Liver (tissue), 9 donors: ENCODE results near the gene PDCD10. TPM values are rescaled to one million over a fixed set of nuclear protein-coding genes. Genes with fewer than 3 reads are reported as not detected.

Experiments
- DNase-seq: peaks from one replicate; pipeline ENCODE4 v3.0.0-alpha.2; 2017; ENCODE audit warnings: low spot score
- H3K27ac ChIP-seq, 2 donors: one replicate each; pipeline ENCODE4 v1.7.0; 2013; ENCODE audit warnings: inconsistent platforms in 2 of 2, low read length in 2 of 2, control low read depth in 1 of 2, low read depth in 1 of 2, mild to moderate bottlenecking in 1 of 2
- H3K27me3 ChIP-seq, 4 donors: one replicate each; pipeline versions ENCODE4 v1.6.1 to v1.7.0; 2013; ENCODE audit warnings: low read length in 3 of 4, inconsistent platforms in 1 of 4, mild to moderate bottlenecking in 1 of 4, moderate library complexity in 1 of 4; ENCODE audit not compliant: control insufficient read depth in 4 of 4, insufficient read depth in 4 of 4
- H3K36me3 ChIP-seq, 4 donors: one replicate each; pipeline versions ENCODE4 v1.6.1 to v1.7.0; 2013; ENCODE audit warnings: low read length in 3 of 4, mild to moderate bottlenecking in 3 of 4, low read depth in 1 of 4, moderate library complexity in 1 of 4; ENCODE audit not compliant: control insufficient read depth in 4 of 4, insufficient read depth in 3 of 4
- H3K4me1 ChIP-seq, 4 donors: one replicate each; pipeline versions ENCODE4 v1.6.1 to v1.7.0; 2013; ENCODE audit warnings: low read length in 3 of 4, mild to moderate bottlenecking in 3 of 4, moderate library complexity in 1 of 4; ENCODE audit not compliant: control insufficient read depth in 4 of 4, insufficient read depth in 4 of 4
- H3K4me3 ChIP-seq, 3 donors: one replicate each; pipeline versions ENCODE4 v1.6.1 to v1.7.0; 2013; ENCODE audit warnings: low read length in 3 of 3, control low read depth in 1 of 3, low read depth in 1 of 3, mild to moderate bottlenecking in 1 of 3
- H3K9ac ChIP-seq, 2 donors: one replicate each; pipeline ENCODE4 v1.7.0; 2013; ENCODE audit warnings: low read length in 2 of 2, mild to moderate bottlenecking in 2 of 2, moderate library complexity in 2 of 2, control low read depth in 1 of 2, low read depth in 1 of 2
- H3K9me3 ChIP-seq, 4 donors: one replicate each; pipeline versions ENCODE4 v1.6.1 to v1.7.0; 2013; ENCODE audit warnings: low read length in 3 of 4; ENCODE audit not compliant: control insufficient read depth in 4 of 4
- ATF3 ChIP-seq: IDR thresholded peaks from 2 replicates; pipeline ENCODE4 v1.6.1; 2016; ENCODE audit warnings: antibody characterized with exemption
- CTCF ChIP-seq: fragments of 150-350 bp; IDR thresholded peaks from 2 replicates; pipeline ENCODE4 v1.5.1; 2017; ENCODE audit warnings: improper control_type of control experiment, low read depth, low read length; ENCODE audit not compliant: missing input control
- EGR1 ChIP-seq, 2 donors: IDR thresholded peaks; 2 replicates each; pipeline ENCODE4 v1.6.1; 2016 to 2018; ENCODE audit warnings: antibody characterized with exemption in 2 of 2, low read depth in 2 of 2
- FOXA1 ChIP-seq: IDR thresholded peaks from 2 replicates; pipeline ENCODE4 v1.6.1; 2016; ENCODE audit warnings: antibody characterized with exemption
- FOXA2 ChIP-seq: IDR thresholded peaks from 2 replicates; pipeline ENCODE4 v1.6.1; 2016; ENCODE audit warnings: antibody characterized with exemption
- GABPA ChIP-seq, 2 donors: IDR thresholded peaks in 1 of 2; conservative IDR thresholded peaks in 1 of 2; 2 replicates each; pipeline ENCODE4 v1.6.1; 2016; ENCODE audit warnings: antibody characterized with exemption in 2 of 2, mild to moderate bottlenecking in 1 of 2, moderate library complexity in 1 of 2
- HNF4A ChIP-seq, 2 donors: conservative IDR thresholded peaks; 2 replicates each; pipeline ENCODE4 v1.6.1; 2016; ENCODE audit warnings: antibody characterized with exemption in 2 of 2, mild to moderate bottlenecking in 2 of 2
- HNF4G ChIP-seq: IDR thresholded peaks from 2 replicates; pipeline ENCODE4 v1.6.1; 2016; ENCODE audit warnings: antibody characterized with exemption
- JUND ChIP-seq, 2 donors: IDR thresholded peaks; 2 replicates each; pipeline ENCODE4 v1.6.1; 2016; ENCODE audit warnings: antibody characterized with exemption in 2 of 2
- NR2F2 ChIP-seq: IDR thresholded peaks from 2 replicates; pipeline ENCODE4 v1.6.1; 2016; ENCODE audit warnings: antibody characterized with exemption
- RAD21 ChIP-seq, 2 donors: IDR thresholded peaks; 2 replicates each; pipeline ENCODE4 v1.6.1; 2016; ENCODE audit warnings: antibody characterized with exemption in 2 of 2, mild to moderate bottlenecking in 2 of 2
- REST ChIP-seq: IDR thresholded peaks from 2 replicates; pipeline ENCODE4 v1.6.1; 2016; ENCODE audit warnings: antibody characterized with exemption, mild to moderate bottlenecking
- RXRA ChIP-seq, 2 donors: IDR thresholded peaks; 2 replicates each; pipeline ENCODE4 v1.6.1; 2017 to 2018; ENCODE audit warnings: antibody characterized with exemption in 2 of 2, mild to moderate bottlenecking in 1 of 2
- SP1 ChIP-seq: IDR thresholded peaks from 2 replicates; pipeline ENCODE4 v1.6.1; 2018; ENCODE audit warnings: antibody characterized with exemption, mild to moderate bottlenecking
- TAF1 ChIP-seq: conservative IDR thresholded peaks from 2 replicates; pipeline ENCODE4 v1.6.1; 2016; ENCODE audit warnings: antibody characterized with exemption, mild to moderate bottlenecking
- YY1 ChIP-seq: IDR thresholded peaks from 2 replicates; pipeline ENCODE4 v1.6.1; 2016; ENCODE audit warnings: antibody characterized with exemption, mild to moderate bottlenecking
- WGBS: extraction: QIAGEN DNeasy Blood & Tissue Kit; methylation state at CpG from one replicate; pipeline ENCODE4 v1.1.7; 2013; 5-methylcytosine and 5-hydroxymethylcytosine counted together
- polyA plus RNA-seq, 2 donors: library from polyadenylated mRNA; stranded (reverse) in 1 of 2; unstranded in 1 of 2; fragments of 200-250 nt in 1 of 2; fragments of >200 nt in 1 of 2; fragmentation: Nextera tagmentation in 1 of 2; extraction: Ambion mirVana in 1 of 2; gene quantifications; one replicate each; pipeline versions ENCODE4 v1.2.1 to v1.2.3, GENCODE V29; 2013 to 2015
- total RNA-seq, 2 donors: library from RNA; depleted of rRNA; stranded (reverse); fragments of >200 nt; gene quantifications; one replicate each; pipeline ENCODE4 v1.2.3, GENCODE V29; 2014
- TF ChIP-seq, protein P1 (sequence below): IDR thresholded peaks from 2 replicates; pipeline ENCODE4 v1.6.1; 2016; ENCODE audit warnings: antibody characterized with exemption
- TF ChIP-seq, protein P2 (sequence below): IDR thresholded peaks from 2 replicates; pipeline ENCODE4 v1.6.1; 2016; ENCODE audit warnings: antibody characterized with exemption
- donor health status: healthy.
- donor health status: healthy.
- donor health status: healthy.
- donor health status: healthy.
- donor health status: healthy.

Gene PDCD10
- total and polyA plus RNA-seq, 4 donors, result 17.5 to 84.0 (median 22.5) TPM

GRCh38 chr3:167735233-167736138 is 794 bp upstream of the PDCD10 start, which contains the start of gene SERPINI1:
Gene SERPINI1, plus strand, starts transcription at chr3:167735721. Its CDS starts 53,408 bp downstream, at chr3:167789129.
- no peaks in the 10 kb centered on the region for H3K36me3 ChIP-seq
- peak; percentile 84 for DNase-seq
- WGBS, result under 1% methylated on average over 37 of the region's 37 CpGs

More at GRCh38 chr3:167735233-167736138, 794 bp upstream of the PDCD10 start, which contains the start of gene SERPINI1:
- Histone ChIP-seq H3K9me3 (no peaks in the 10 kb centered on the region), H3K27me3 (no peaks in the 10 kb centered on the region), H3K9ac (peak within 1 kb of the TSS; percentile 70 to 83), H3K4me3 (peak within 1 kb of the TSS; percentile 88 to 100 (median 95)), H3K27ac (peak within 1 kb of the TSS; percentile 87 to 88), H3K4me1 (peaks cover 5 to 28% (median 22%) of the 10 kb centered on the region in 4 donors)
- TF ChIP-seq HNF4G, result no peak
- TF ChIP-seq FOXA1, result no peak
- no peak for TF ChIP-seq SP1
- peak; percentile 11 to 57 for TF ChIP-seq RAD21 (IDR thresholded peaks at IDR 0.05)
- TF ChIP-seq, protein P1, sequence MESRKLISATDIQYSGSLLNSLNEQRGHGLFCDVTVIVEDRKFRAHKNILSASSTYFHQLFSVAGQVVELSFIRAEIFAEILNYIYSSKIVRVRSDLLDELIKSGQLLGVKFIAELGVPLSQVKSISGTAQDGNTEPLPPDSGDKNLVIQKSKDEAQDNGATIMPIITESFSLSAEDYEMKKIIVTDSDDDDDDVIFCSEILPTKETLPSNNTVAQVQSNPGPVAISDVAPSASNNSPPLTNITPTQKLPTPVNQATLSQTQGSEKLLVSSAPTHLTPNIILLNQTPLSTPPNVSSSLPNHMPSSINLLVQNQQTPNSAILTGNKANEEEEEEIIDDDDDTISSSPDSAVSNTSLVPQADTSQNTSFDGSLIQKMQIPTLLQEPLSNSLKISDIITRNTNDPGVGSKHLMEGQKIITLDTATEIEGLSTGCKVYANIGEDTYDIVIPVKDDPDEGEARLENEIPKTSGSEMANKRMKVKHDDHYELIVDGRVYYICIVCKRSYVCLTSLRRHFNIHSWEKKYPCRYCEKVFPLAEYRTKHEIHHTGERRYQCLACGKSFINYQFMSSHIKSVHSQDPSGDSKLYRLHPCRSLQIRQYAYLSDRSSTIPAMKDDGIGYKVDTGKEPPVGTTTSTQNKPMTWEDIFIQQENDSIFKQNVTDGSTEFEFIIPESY, result no peak
- TF ChIP-seq CTCF, result no peak
- no peak for TF ChIP-seq JUND (IDR thresholded peaks at IDR 0.05)
- no peak for TF ChIP-seq RXRA (IDR thresholded peaks at IDR 0.05)
- no peak for TF ChIP-seq FOXA2
- TF ChIP-seq EGR1 (IDR thresholded peaks at IDR 0.05; ENCODE audit: low read depth in 2 of 2), result no peak
- TF ChIP-seq TAF1, result peak; percentile 90
- no peak for TF ChIP-seq NR2F2
- no peak for TF ChIP-seq ATF3
- TF ChIP-seq, protein P2, sequence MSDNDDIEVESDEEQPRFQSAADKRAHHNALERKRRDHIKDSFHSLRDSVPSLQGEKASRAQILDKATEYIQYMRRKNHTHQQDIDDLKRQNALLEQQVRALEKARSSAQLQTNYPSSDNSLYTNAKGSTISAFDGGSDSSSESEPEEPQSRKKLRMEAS, result no peak
- peak; percentile 87 for TF ChIP-seq REST
- TF ChIP-seq HNF4A (conservative IDR thresholded peaks at IDR 0.05), result peak in 1 of 2 donors; percentile 22
- no peak for TF ChIP-seq GABPA (IDR thresholded peaks at IDR 0.05 in 1 of 2, conservative IDR thresholded peaks at IDR 0.05 in 1 of 2)
- no peak for TF ChIP-seq YY1
